Suppressor macrophage treated with lipopolysaccharide for 1 hour (primary cell): Measurements from ENCODE around the gene ZMPSTE24.
A peak's percentile ranks its signal among the peaks of the same experiment; 100 is the strongest.

ENCODE experiments used
- DNase-seq, 3 donors: peaks; one replicate each; pipeline ENCODE4 v3.0.0-alpha.2; 2020 to 2022

Gene ZMPSTE24

GRCh38 chr1:40305871-40306270 lies 47.8 kb downstream of the ZMPSTE24 start:
- no peak for DNase-seq

DNA sequence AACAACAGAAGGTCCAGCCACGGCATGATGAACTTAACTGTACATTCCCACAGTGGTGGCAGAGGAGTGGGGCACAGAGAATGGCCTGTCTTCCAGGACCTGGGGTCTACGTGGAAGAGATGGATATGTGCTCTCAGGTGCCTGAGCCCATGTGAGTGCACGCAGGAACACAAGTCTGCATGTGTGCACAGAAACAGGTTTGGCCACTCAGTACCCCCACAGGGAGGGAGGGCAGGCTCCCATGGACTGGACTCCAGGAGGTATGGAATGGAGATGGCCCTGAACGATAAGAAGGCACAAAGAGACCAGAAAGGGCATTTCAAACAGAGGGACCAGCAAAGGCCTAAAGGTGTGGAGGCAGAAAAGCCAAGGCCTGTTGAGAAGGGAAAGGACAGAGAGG lies 48.3 kb downstream of the ZMPSTE24 start:
- DNase-seq = no peak

DNA sequence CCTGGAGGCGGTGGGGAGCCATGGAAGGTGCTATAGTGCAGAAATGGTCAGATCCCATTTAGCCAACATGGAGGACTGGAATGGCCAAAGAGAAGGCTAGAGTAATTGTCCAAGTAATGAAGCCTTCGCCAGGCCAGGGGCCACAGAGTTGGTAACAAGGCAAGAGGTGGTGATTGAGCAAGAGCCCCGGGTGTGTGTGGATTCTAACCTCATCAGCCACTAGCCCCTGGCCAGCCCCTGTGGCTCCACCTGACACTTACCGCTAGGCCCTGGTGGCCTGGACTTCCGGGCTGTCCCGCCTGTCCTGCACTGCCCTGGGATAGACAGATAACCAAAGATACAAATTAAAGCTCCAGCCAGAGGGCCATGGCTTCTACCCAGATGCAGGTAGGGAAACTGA lies 49.1 kb downstream of the ZMPSTE24 start:
- no peak for DNase-seq

DNA sequence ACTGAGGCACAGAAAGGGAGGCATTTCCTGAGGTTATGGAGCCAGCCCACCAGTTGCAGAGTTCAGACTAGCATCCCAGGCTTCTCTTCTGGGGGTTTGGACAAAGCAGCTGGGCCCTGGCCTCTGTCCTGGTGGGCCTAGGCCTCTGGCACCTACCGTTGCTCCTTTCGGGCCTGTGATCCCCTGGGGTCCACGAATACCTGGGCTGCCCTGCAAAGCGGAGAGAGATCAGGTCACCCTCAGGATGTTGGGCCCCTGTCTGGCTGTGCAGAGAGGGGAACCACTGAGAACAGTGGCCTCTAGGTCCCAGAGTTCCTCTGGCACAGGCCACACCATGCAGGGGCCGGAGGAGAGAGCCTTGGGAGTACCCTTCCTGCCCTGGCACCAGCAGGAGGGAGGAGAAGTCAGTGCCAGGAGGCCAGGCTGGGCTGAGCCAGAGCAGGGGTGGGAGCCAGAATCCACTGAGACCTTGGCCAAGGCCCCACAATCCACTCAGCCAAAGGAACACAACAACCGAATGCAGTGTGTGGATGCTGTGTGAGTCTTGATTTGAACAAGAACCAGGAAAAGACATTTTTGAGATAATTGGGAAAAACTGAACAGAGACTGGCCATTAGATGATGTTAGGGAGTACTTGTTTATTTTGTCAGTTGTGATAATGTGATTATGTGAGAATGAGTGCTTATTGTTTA lies 50.1 kb downstream of the ZMPSTE24 start:
- no peak for DNase-seq

GRCh38 chr1:40309374-40310128 lies 51.5 kb downstream of the ZMPSTE24 start:
- no peak for DNase-seq

DNA sequence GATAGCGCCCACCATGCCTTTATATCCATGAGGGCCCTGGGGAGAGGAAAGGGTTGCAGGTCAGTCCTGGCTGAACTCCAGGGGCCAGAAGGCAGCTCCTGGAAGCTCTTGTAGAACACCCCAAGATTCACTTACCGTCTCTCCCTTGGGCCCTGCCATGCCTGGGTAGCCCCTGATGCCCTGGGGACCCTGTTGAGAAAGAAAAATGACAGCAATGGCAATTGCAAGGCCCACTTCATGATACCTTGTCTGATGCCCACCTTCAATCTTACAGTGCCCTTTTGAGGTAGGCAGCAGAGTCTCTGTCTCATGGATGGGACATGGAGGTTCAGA lies 52.1 kb downstream of the ZMPSTE24 start:
- no peak for DNase-seq

GRCh38 chr1:40310983-40311642 lies 53.1 kb downstream of the ZMPSTE24 start:
- no peak for DNase-seq

DNA sequence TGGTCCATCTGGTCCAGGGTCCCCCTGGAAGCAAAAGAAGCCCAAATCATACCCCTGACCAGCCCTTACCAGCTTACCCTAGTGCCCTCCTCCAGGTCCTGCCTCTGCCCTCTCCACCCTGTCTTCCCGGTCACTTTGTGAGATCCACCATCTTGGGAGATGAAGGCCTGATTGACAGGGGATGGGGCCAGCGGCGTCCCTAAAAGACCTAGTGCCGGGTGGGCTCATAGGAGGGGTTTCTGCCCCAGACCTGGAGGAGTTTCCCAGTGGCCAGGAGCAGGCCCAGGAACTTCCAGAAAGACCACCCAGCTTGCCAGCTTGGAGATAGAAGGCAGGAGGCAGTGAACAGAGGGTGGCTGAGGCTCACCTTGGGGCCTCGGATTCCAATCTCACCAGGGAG lies 53.7 kb downstream of the ZMPSTE24 start:
- no peak for DNase-seq

GRCh38 chr1:40312238-40313205 lies 54.5 kb downstream of the ZMPSTE24 start:
- DNase-seq = peak; percentile 86 to 91 (median 87)

DNA sequence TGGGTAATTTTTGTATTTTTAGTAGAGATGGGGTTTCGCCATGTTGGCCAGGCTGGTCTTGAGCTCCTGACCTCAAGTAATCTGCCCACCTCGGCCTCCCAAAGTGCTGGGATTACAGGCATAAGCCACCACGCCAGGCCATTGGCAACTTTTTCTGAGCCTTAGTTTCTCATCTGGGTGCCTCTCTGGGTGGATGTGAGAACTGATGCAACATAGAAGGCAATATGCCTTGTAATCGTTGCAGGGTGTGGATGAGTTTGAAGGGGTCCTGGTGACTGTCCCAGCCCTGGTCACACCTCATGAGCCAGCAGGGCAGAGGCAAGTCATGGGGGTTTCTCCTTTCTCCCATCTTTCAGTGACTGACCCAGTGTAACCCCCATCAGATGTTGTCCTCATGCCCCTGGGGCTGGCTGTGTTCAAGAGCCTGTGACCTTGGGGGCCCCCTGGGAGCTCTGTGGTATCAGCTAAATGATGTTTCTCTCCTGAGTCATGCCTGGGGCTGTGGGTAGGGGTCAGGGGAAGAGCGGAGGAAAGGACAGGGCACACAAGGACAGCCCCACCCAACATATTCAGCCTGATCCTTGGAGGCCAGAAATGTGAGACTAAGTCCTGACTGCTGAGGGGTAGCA lies 55.4 kb downstream of the ZMPSTE24 start:
- DNase-seq = no peak

- no peak for DNase-seq
Observed at GRCh38 chr1:40313958-40314720, 56.1 kb downstream of the ZMPSTE24 start.

GRCh38 chr1:40314721-40315238 lies 56.7 kb downstream of the ZMPSTE24 start:
- no peak for DNase-seq

- peak; percentile 80 to 90 (median 88) for DNase-seq
Observed at GRCh38 chr1:40315239-40315794, 57.3 kb downstream of the ZMPSTE24 start.

DNA sequence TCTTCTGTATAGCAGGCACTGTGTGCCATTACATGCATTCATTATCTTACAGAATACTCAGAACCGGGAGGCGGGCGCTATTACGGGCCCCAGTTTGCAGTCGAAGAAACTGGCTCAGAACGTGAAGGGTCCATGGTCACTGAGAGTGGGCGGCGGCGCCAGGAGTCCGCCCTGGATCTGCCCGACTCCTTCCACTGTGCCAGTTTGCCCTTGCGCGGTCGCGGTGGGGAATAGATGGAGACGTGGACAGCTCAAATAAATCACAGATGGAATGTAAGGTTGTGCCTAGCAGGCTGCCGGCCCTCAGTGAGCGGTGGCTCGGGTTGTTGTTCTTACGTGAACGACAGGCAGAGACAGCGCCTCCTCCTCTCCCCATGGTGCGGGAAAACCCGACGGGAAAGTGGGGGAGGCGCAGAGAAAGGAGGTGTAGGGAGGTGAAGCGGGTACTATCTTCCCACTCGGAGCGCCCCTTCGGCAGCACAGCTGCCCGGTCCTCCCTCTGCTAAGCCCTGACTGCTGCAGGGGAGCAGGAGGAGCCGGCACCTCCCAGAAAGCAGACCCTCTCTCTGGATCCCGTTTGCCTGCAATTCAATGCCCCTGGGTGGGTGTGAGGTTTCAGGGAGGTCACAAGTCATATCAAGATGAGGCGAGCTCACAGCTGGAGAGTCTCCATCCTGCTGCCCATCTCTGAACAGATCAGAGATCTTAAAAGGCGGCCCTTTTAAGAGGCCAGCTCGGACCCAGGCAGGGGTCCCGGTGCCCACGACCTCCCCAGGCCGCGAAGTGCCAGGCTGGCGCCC lies 58.0 kb downstream of the ZMPSTE24 start:
- peak; percentile 23 to 52 (median 36) for DNase-seq

DNA sequence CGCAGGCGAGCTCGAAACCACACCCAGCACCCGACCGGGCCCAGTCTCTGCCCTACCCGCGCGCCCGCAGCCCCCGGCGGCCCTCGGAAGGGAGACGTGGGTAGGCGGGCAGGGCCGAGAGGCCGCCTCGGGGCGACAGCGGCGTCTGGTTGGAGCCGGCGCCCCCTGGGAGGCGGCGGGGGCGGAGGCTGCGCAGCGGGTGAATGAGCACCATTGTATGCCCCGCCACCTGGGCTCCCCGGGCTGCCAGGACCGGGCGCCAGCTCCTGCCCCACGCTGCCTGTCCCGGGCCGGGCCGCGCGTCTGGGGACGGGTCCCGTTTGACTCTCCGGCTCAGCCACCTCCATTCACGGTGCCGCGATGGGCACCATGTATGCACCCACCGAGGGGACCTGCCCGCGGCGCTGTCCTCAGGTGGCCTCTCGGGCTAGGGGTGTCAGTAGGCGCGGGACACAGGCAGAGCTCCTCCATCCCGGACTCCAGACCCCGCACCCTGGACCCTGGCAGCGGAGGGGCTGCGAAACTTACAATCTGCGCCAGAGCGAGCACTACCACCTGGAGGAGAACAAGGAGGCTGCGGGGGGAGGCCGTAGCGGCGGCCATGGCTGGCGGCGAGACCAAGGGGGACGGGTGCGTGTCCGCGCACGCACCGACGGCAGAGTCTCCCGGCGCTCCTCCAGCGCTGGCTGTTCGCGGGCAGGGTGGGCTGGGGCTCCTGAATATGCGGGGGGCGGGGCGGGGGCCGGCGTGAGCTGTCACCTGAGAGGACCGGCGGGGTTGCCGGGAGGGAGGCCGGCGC lies 58.8 kb downstream of the ZMPSTE24 start, which contains the start of gene COL9A2:
Gene COL9A2 (minus strand): TSS at position 692 of the 799 bp plus-strand sequence. CDS start 89 bp downstream, at position 603.
- peak in 2 of 3 donors; percentile 33 to 58 for DNase-seq

DNA sequence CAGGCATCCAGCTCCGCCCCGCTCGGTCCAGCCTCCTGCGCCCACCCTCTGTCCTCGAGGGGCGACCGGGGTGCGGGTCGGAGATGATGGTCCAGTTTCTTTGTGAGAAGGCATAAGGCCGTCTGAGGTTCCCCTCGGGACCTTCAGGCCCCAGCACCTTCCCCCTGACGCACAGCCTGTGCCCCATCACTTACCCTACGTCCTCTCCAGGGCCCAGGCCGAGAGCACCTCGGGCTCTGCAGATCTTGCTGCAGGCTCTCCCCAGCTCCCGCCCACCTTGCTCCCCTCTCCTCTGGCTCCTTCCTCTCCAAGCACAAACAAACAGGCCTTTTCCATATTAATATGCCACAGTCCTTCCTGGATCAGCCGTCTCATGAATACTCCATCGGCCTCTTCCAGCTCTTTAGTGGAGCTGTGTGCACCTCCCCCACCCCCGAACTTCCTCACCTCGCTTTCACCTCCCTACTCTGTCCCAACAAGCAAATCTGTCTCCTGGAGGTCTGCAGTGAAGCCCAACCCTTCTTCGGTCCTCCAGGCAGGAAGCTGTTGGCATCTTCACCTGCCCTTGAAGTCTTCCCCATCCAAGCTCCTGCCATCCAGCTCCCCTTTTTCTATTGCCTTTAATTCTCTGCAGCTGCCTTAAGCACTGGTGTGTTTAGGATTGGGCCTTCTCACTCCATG lies 59.5 kb downstream of the ZMPSTE24 start:
- no peak for DNase-seq

DNA sequence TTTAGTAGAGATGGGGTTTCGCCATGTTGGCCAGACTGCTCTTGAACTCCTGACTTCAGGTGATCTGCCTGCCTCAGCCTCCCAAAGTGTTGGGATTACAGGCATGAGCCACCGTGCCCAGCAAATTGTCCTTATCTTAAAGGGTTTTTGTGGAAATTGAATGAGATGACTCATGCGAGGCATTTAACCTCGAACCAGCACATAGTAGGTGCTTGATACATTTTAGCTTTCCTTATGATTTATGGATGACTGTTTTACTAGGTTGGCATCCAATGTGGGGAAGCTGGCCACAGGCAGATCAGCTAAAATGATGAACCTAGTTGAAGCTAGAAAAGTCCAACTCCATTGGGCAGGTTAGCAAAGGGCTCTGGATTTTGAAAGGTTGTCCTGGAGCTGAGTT lies 60.4 kb downstream of the ZMPSTE24 start:
- no peak for DNase-seq

DNA sequence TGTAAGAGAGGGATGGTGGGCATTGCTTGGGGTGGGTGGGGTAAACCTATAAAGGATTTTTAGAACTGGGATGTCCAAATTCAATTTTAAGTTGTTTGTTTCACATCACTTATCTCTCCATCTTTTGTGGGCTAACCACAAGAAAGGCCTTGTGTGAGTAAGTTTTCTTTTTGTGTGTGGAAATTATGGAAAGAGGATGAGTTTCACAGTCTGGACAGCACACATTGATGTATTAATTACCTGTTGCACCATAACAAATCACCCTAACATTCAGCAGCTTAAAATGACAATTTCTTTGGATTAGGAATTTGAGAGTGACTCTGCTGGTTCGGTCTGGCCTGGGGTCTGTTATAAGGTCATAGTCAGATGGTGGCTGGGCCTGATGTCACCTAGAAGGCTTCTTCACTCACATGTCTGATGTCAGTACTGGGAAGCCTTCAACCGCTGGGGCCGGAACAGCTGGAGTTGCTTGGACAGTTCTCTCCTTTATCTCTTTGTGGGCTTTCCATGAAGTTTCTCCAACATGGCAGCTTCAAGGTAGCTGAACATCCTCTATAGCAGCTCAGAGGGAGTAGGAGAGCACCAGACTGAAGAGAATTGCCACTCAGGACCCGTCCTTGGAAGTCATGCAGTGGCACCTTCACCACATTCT lies 61.1 kb downstream of the ZMPSTE24 start:
- DNase-seq = no peak
